Islet of Langerhans (tissue), 1 donor: Measurements from ENCODE around the gene MDC1.

Source experiments
- FAIRE-seq: peaks from one replicate; lab custom pipeline; 2011; peaks lifted over from hg19 to GRCh38; lab: Jason Lieb, UNC

The MDC1 gene

DNA sequence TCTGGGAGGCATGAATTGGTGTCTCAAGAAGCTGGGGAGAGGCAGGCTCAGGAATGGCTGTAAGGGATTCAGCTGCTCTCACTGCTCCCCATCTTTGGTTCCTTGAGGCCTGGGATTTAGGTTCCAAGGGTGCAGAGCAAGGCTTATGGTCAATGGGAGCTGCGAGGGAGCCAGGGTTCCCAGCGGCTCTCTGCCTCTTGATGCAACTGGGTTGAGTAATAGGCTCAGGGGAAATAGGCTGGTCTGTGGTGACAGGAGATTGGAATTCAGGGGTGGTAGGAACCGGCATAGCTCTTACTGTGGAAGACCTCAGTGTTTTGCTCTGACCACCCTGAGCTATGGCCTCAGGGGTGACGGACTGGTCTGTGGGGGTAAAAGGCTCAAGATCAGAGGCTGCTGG is 13.3 kb downstream of the MDC1 start:
- FAIRE-seq = no peak

DNA sequence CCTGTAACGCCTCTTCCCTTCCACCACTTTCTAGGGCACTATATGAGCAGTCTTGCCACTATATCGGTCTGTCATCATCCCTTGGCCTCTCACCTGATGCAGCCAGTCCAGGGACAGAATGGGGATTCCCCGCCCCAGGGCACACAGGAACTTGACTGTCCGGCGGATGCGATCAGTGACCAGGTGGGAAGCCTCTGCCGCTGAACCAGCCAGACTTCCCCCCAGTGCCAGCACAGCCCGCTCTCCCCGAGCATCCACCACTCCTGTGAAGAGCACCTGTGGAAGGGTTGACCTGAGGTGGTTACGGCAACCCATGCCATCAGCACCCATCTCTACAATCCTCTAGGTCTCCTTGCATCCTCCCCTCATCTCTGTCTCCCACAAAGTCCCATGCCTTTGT is 14.1 kb downstream of the MDC1 start:
- no peak for FAIRE-seq

DNA sequence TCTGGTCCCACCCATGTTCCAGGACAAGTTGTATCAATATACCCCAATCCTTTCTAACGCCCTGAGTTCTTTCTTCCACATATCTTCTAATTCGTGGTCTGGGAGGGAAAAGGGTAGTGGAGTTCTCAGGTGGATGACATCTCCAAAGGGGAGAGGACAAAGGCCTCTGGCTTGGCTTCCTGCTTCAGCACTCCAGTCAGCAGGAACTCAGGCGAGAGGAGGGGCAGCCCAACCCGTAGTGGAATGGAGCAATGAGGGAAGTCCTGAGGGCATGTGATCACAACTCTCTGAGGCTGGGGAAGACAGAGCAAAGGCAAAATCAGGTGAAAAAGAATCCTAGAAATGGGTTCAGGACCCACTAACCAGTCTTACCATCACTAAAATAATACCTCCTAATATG is 16.7 kb downstream of the MDC1 start:
- FAIRE-seq = no peak

DNA sequence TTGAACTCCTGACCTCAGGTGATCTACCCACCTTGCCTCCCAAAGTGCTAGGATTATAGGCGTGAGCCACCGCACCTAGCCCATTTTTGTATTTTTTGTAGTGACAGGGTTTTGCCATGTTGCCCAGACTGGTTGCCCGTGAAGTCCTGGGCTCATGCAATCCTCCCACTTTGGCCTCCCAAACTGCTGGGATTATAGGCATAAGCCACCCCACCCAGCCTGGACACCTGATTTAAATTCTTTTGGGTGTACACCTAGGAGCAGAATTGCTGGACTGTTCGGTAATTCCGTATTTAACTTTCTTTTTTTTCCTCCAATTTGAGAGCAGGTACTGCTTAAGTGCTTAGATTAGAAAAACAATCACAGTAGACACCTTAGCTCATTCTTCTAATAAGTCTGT is 20.6 kb downstream of the MDC1 start:
- FAIRE-seq = no peak

DNA sequence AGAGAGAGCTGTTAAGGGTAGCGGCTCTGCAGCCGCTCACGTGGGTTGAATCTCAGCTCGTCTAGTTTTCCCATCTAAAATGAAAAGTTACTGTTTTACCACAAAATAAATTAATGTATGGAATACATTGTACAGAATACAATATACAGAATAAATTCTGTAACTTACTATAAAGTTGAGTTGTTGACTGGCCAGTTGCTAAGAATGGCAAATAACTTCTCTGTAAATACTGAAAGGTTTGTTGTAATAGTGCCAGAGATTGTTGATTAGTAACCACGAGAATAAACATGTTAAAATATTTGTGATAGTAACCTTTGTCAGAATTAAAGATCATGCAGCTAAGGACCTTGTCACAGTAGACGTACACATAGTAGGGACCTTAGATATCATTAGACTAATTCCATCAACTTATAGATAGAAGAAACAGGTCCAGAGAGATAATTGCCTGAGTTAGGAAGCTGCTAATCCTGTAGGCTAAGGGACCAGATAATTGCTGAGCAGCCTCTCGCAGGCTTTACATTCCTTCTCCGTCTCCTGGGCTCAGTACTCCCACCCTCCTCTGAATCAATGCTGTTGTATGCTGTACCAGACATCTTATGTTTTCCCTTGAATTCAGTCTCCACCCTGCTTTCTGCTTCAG is 25.8 kb downstream of the MDC1 start:
- no peak for FAIRE-seq

DNA sequence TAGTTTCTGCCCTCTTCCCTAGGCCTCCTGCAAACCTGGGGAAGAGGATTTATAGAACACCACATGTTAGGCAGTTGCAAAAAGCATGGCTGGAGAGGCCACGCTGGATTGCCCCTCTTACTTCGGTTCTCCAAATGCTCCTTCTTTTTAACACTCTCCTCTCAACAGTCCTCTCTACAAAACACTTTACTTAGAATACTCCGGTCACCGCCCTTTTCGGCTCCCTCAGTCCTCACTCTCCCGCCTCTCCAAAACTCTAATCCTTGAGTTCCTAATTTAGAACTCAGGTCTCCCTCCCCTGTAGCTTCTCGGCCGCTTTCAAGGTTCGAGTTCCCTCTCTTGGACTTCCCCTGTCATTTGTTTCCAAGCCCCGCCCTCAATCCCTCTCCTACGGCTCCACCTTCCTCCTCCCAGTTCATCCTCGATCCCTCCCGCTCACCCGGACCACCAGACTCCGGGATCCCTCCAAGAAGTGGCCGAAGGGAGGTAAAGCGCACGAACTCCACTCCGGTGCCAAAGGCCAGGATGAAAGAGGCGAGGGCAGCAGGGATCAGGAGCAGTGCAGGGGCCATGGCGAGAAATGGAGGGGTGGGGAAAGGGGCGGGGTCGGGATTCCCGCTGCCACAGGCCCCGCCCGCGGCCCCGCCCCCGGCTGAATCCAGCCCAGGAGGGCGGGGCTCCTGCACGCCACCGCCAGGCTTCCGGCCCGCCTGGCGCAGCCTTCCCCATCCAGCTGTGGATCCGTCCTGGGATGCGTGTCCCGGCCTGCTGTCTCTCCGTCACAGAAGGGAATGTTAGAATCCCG is 26.5 kb downstream of the MDC1 start, which contains the start of gene NRM:
NRM (minus strand) TSS at position 582 of the 805 bp plus-strand sequence; CDS start at position 572, 10 bp downstream.
- FAIRE-seq = no peak

DNA sequence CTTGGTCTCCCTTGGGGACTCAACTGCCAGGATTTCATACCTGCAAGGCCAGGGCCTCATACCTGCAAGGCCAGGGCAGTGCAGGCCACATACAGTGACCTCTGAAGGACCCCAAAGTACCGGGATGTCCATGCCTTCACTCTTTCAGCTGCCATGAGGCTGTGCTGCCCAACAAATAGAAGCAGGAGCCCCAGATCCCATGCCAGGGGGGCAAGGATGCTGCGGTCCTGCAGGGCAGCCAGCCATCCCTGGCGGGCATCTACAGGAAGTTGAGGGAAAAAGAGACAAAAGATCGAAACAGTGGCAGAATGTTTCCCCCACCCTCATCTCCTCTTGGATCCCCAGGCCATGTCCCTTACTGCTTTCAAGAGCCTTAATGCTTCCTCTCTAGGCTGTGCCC is 27.1 kb downstream of the MDC1 start:
- FAIRE-seq = no peak

DNA sequence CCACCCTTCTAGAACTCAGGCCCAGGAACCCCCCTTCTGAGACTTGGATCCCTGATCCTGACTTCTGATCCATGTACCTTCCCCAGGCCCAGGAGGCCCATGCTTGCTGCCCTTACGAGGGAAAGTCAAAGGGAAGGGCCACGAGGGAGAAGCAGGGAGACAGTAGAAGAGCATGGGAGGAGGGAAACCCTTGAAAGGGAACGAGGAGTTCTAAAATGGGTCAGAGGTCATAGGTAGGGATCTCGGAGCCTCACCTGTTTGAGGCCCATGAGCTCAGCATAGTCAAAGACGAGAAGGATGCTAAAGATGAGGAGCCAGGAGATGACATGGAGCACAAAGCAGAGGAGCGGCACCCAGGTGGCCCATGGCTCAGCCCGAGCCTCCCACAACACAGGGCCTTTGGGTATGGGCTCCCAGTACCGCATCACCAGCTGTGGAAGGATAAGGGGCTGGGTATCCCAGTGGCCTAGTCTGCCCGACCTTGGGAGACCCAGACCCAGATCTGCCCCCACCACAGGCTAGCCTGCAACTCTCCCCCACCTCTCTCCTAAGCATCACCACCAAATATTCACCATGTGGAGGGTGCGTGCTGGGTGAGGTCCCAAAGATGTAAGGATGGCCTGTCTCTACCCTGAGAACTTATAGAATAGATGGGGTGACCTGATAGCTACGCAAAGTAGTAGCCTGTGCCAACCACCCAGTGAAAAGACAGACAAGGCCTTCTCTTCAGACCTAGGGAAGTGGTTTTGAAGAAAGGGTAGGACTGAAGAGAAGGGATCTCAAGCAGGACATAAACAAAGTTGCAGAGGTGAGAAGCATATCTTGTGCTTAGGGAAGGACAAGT is 27.8 kb downstream of the MDC1 start:
- FAIRE-seq = no peak

DNA sequence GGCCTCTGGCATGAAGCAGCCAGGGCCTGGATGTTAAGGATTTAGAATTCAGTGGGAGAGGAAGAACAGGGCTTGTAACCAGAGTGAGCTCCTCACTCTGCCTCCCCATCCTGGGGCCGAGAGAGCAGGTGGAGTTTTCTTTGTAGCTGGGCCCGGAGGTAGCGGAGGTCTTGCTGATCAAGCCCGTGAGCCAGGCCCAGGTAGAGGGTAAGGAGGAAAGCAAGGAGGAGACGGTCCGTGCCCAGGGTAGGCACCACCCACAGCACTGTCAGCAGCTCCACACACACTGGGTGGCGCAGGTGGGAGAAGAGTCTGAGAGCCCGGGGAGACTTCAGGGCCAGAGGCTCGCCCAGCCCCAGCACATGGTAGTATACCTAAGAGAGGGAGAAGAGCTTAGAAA is 28.5 kb downstream of the MDC1 start:
- no peak for FAIRE-seq

DNA sequence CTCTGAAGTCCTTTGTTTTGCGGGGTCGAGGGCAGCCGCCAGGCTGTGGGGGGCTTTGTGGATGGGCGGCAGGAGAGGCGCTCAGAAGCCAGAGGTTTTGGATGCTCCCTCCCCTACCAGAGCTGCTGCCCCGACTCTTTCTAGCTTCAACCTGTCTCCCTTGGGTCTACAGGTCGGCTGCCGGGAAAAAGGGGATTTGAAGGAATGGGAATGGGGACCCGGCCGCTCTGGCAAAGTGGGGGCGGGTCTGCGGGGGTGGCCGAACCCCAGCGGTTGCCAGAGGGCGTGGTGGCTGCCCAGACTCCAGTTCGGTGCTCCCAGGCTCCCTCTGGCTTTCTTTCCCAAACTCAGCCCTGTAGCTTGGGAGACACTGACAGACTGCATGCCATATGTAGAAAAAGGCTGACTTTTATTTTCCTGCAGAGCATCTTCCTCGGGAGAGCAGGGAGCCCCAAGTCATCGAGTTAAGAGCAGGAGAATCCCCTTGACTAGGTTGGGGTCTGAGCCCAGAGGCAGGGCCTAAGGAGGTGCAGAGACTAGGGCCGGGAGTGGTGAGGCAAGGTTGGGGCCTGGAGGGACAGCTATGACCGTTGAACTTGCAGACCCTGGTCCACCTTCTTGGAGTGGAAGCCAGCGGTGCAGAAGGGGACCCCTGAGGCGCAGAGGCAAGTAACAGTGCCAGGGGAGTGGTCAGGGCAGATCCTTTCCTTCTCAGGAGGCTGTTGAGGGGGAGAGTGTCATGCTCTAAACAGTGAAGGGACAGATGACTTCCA is 29.2 kb downstream of the MDC1 start:
- no peak for FAIRE-seq

DNA sequence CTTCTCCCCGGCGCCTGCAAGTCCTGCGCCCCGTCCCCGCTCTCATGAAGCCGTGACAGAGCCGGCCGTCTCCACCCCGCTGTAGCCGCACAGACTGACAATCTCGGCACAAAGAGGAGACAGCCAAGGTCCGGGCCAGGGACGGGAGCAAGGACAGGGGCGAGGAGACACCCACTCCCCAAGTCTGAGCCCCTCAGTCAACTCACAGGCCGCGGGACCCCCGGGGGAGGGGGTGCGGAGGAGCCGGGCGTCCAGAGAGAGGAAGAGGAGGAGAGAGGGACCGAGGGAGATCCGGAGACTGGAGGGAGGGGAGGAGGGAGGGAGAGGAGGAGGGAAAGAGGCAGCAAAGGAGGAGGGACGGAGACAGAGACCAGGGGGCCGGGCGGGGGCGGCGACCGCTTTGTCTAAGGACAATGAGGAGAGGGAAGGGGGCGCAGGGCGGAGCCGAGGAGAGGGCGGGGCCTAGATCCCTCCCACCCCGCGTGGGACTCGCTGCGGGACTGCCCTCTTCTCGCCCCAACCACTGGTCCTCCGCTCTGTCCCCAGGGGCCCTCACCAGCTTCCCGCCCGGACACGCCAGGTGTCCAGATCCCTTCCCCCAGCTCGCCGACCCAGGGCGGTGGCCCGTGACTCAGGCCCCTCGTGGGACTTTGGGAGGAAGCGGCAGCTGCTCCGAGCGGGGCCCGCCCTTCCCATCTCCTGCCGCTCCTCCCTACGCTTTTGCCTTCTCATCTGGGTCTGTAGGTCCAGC is 30.0 kb downstream of the MDC1 start:
- no peak for FAIRE-seq

DNA sequence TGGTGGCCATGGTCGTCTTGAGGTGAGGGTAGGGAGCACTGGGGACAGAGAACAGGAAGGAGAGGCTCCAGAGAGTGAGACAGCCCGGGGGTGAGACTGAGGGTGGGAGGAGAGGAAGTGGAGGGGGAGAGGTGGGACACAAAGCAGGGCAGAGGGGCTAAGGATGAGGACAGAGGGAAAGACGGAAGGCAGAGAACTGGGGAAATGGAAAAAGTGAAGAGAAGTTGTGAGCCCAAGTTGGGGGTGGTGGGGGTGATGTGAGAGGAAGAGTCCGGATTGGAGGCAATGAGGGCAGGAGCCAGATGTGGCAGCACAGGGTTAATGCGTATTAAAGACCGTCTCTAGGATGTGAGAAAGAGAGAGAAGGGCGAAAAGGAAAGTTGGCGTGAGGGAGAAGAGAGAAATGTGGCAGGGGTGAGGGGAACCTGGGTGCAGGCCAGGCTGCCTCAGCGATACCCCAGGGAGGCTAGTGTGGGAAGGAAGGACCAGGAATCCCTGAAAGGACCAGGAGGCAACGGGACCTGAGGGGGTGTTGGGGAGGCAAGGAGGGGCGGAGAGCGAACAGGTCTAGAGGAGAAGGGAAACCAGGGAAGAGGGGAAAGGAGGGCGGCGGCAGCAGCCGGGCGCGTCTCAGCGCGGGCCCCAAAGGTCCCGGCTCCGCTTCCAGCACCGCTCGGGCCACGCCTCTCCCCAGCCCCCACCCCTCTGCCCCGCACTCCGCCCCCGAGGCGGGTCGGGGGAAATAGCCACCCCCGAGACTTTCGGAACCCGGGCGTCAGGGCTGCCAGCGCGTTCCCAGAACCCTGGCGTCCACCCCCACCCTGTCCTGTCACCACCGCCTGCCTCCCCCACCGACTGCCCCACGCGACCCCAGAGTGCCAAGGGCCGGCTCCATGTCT is 30.8 kb downstream of the MDC1 start, which contains the start of gene PPP1R18:
PPP1R18 (minus strand) TSS at position 637 of the 899 bp plus-strand sequence; CDS start at position 10, 627 bp downstream.
- FAIRE-seq = no peak

DNA sequence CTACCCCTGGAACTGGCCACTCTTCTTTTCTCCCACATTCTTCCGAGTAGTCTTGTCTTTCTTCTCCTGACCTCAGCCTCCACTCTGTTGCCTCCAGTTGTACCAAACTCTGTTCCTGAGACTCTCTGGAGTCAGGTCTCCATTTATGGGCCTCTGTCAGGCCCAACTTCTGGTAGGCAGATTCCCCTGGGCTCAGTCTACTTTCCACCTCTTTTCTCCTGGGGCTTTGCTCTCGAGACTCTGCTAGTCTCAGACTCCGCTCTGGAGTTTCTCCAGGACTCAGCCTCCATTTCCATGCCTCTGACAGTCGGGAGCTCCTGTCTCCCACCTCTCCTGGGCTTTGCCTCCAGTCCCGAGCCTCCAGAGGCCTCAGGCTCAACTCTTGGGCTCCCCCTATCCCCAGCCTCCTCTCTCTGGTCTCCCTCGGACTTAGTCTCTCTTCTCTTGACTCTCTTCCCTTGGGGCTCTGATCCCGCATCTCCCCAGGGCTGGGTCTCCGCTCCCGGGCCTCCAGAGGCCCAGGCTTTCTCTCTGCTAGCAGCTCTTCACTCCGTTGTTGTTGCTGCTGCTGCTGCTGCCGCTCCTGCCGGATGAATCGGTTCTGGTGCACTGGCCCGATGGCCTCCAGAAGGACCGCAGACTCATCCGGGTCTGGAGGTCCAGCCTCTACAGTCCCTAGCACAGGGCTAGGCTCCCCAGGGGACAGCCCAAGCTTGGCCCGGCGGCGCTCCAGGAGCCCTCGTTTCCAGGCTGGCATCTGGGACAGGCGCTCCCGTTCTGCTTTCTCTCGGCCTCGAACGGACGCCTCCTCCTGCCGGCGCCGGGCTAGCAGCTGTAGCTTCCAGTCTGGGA is 31.7 kb downstream of the MDC1 start:
- no peak for FAIRE-seq

DNA sequence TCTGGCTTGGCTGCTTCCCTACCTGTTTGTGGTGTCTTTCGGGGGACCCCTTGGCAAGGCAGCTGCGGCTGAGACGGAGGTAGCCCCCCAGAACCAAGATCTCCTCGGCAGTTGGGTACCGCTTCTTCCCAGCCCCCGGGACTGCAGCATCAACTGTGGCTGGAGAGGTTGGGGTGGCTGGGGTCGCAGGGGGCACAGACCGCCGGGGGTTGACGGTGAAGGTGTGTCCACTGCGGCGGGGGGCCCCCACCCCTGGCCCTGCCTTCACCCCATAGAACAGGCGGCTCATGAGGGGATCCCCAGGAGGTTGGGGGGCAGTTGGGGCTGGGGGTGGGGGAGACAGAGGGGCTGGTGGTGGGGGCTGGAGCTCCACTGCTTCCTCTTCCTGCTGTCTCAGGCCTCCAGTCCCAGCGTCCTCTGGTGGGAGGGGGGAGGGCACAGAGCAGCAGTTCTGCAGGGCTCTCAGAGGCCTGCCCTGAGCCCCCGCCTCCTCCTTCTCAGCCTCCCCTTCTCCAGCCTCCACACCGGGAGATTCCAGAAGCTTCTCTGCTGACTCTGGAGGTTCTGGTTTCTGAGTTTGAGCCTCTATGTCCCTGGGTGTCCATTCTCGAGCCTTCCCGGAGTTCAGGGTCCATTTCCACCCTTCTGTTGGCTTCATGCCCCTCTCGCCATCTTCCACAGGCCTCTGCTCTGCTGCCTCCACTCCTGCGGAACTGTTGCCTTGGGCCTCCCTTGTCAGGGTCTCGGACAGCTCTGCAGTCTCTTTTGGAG is 32.5 kb downstream of the MDC1 start:
- FAIRE-seq = no peak

DNA sequence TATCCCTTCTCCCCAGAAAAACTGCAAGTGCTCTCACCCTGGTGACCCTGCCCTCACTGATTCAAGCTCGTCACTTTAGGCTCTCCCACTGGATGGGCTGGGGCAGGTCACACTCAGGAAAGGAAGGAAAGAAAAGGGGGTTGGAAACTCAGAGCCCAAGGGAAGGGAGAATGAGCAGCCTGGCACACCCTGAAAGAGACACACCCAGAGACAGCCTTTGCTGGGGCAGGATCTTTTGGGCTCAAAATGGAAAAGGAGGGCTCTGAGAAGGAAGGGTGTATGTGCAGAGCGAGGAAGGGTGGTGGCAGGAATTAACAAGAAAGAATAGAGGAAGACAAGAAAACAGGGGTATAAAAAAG is 33.1 kb downstream of the MDC1 start:
- no peak for FAIRE-seq

DNA sequence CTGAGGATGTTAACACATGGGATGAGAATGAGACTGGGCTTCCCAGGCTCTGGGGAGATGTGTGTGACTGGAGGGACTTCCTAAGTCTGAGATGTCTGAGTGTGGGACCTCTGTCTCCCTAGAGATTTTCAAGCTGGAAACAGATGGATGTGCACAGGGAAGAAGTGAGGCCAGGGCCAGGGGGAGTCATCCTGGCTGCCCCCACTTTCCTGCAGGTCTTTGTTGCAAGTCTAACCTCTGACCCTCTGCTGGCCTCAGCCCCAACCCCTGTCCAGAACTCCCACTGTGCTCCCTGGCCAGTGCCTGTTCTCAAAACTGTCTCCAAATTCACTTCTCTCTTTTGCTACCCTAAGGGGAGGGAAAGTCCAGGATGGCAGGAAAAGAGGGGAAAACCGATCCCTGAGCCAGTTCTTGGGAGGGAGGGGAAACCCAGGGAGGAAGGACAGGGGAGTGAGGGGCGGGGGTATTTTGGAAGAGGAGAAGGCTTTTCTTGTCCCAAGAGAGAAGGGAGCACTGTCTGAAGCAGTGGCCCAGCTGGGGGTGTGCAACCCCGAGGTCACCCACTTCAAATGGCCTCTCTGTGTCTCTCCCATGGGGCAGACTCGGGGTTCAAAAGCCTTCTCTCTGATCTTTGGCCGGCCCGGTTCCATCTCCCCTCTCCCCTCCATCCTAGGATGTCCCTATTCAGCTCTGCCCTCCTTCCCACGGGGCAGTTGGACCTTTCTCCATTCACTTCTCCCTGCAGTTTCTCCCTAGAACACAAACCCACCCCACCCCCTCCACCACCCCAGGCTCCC is 33.7 kb downstream of the MDC1 start:
- FAIRE-seq = no peak
